ENCODE measurements around the gene NTM. TPM values are rescaled to one million over a fixed set of nuclear protein-coding genes. Genes with fewer than 3 reads are reported as not detected.

Gene NTM
- total and polyA plus RNA-seq, 5 donors: 35.0 to 148 (median 88.2) TPM

DNA sequence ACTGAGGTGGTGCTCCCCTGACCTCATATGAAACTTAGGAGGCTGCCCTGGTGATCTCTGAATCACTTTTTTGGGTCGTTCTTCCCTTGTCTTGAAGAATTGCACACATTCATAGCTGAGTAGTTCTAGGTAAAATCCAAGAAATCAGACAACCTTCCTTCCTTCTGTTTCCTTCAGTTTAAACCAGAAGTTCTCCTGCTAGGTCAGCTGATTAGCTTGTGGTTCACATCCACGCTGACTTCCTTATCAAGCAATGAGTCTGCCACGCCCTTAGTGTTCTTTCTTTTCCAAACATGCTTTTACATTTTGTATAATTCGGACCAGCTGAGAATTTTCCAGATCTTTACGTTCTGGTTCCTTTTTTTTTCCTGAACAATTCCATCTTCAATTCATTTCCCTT is 892.8 kb downstream of the NTM start:
- Histone ChIP-seq H3K27me3 (ENCODE audit: control insufficient read depth, insufficient read depth) (no peaks in the 10 kb centered on the region), H3K4me3 (ENCODE audit: low read length) (no peak overlapping the region), H3K9me3 (ENCODE audit: control insufficient read depth, low read length) (no peaks in the 10 kb centered on the region), H3K4me1 (ENCODE audit: control insufficient read depth, insufficient read depth, low read length) (peaks cover 2% of the 10 kb centered on the region), H3K27ac (ENCODE audit: low read length) (no peak overlapping the region)
- ATAC-seq (no peak), DNase-seq (no peak)
- intact Hi-C loops (cut with DNase I): no loop called here
- WGBS: 46% methylated on average over 5 of the region's 5 CpGs

GRCh38 chr11:132263875-132264274 is 893.5 kb downstream of the NTM start:
- no peaks in the 10 kb centered on the region for H3K9me3 ChIP-seq (ENCODE audit: control insufficient read depth, low read length)
- ATAC-seq: no peak
- WGBS: 86% methylated on average over 4 of the region's 4 CpGs
- H3K27me3 ChIP-seq (ENCODE audit: control insufficient read depth, insufficient read depth): no peaks in the 10 kb centered on the region
- no peak overlapping the region for H3K4me3 ChIP-seq (ENCODE audit: low read length)
- H3K27ac ChIP-seq (ENCODE audit: low read length): no peak overlapping the region
- peaks cover 2% of the 10 kb centered on the region for H3K4me1 ChIP-seq (ENCODE audit: control insufficient read depth, insufficient read depth, low read length)
- no peak for DNase-seq
- intact Hi-C loops (cut with DNase I): no loop called here

DNA sequence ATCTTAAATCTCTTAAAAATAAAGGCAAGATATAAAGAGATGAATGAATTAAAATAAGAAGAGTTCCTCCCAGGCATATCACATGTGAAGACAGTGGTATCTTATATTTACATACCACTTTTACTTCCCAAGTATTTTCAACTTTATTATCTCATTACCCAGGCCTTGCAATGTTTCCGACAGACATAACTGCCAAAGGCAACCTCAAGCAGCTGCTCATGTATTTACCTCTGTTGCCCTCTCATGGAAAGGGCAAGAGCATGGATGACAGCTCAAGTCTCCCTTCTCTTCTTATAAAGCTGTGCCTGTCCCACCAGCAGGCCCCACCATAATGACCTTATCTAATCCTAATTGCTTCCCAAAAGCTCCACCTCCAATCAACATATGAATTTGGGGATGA is 894.2 kb downstream of the NTM start:
- ATAC-seq (no peak), DNase-seq (no peak)
- Histone ChIP-seq H3K4me3 (ENCODE audit: low read length) (no peak overlapping the region), H3K27me3 (ENCODE audit: control insufficient read depth, insufficient read depth) (no peaks in the 10 kb centered on the region), H3K27ac (ENCODE audit: low read length) (no peak overlapping the region), H3K4me1 (ENCODE audit: control insufficient read depth, insufficient read depth, low read length) (peaks cover 2% of the 10 kb centered on the region), H3K9me3 (ENCODE audit: control insufficient read depth, low read length) (no peaks in the 10 kb centered on the region)
- WGBS: 59% methylated on average over 1 of the region's 1 CpG
- intact Hi-C loops (cut with DNase I): no loop called here

DNA sequence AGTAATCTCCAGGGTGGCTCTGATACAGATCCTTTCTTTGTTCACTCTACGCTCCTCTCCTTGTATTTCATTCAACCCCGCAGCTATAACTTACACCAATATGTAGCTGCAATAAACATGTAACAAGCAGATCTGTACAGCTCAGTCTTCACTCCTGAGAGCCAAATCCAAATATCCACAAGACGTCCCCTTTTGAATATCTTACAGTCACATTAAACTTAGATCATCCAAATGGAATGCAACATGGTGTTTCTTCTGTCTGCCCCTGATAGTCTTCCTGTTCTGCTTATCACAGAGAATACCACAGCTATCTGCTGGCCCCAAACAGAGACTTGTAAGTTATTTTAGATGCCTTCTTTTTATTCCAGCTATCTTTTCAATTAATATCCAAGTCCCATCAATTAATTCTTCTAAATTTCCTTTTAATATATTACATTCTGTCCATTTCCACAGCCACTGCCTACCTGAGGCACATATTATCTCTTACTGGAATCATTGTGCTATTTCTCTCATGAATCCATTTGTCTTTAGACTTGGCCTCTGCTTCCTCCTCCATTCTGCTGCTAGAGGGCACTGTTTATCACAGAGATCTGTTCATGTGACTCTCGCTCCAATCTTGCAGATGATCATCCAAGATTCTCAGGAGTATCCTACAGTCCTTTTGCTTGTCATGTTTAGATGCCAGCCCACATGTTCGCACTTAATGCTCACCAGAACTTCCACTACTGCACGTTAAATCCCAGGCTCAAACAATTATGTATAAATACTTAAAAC is 908.6 kb downstream of the NTM start:
- Histone ChIP-seq H3K27me3 (ENCODE audit: control insufficient read depth, insufficient read depth) (no peaks in the 10 kb centered on the region), H3K4me1 (ENCODE audit: control insufficient read depth, insufficient read depth, low read length) (peaks cover 4% of the 10 kb centered on the region), H3K27ac (ENCODE audit: low read length) (no peak overlapping the region), H3K9me3 (ENCODE audit: control insufficient read depth, low read length) (no peaks in the 10 kb centered on the region), H3K4me3 (ENCODE audit: low read length) (no peak overlapping the region)
- peak in 1 of 2 donors; percentile 19 for ATAC-seq
- 54% methylated on average over 6 of the region's 6 CpGs for WGBS
- intact Hi-C loops (cut with DNase I): no loop called here
- DNase-seq: no peak

- H3K4me3 ChIP-seq (ENCODE audit: low read length): no peak overlapping the region
- no peaks in the 10 kb centered on the region for H3K27me3 ChIP-seq (ENCODE audit: control insufficient read depth, insufficient read depth)
- ATAC-seq (no peak), DNase-seq (no peak)
- 90% methylated on average over 4 of the region's 4 CpGs for WGBS
- intact Hi-C loops (cut with DNase I): no loop called here
- peaks cover 4% of the 10 kb centered on the region for H3K4me1 ChIP-seq (ENCODE audit: control insufficient read depth, insufficient read depth, low read length)
- no peak overlapping the region for H3K27ac ChIP-seq (ENCODE audit: low read length)
- H3K9me3 ChIP-seq (ENCODE audit: control insufficient read depth, low read length): no peaks in the 10 kb centered on the region
Observed at GRCh38 chr11:132284048-132284447, 913.6 kb downstream of the NTM start.

GRCh38 chr11:132284611-132285010 is 914.2 kb downstream of the NTM start:
- intact Hi-C loops (cut with DNase I): no loop called here
- no peaks in the 10 kb centered on the region for H3K27me3 ChIP-seq (ENCODE audit: control insufficient read depth, insufficient read depth)
- DNase-seq (peak in 1 of 3 donors; percentile 46), ATAC-seq (no peak)
- H3K9me3 ChIP-seq (ENCODE audit: control insufficient read depth, low read length): no peaks in the 10 kb centered on the region
- 91% methylated on average over 11 of the region's 11 CpGs for WGBS
- H3K27ac ChIP-seq (ENCODE audit: low read length): peak overlapping the region; percentile 25
- H3K4me3 ChIP-seq (ENCODE audit: low read length): no peak overlapping the region
- H3K4me1 ChIP-seq (ENCODE audit: control insufficient read depth, insufficient read depth, low read length): no peaks in the 10 kb centered on the region

- H3K9me3 ChIP-seq (ENCODE audit: control insufficient read depth, low read length): no peaks in the 10 kb centered on the region
- ATAC-seq: no peak
- no peak overlapping the region for H3K4me3 ChIP-seq (ENCODE audit: low read length)
- no peaks in the 10 kb centered on the region for H3K4me1 ChIP-seq (ENCODE audit: control insufficient read depth, insufficient read depth, low read length)
- intact Hi-C loops (cut with DNase I): no loop called here
- H3K27ac ChIP-seq (ENCODE audit: low read length): peak overlapping the region; percentile 96
- DNase-seq: no peak
- WGBS: 82% methylated on average over 4 of the region's 4 CpGs
- no peaks in the 10 kb centered on the region for H3K27me3 ChIP-seq (ENCODE audit: control insufficient read depth, insufficient read depth)
Observed at GRCh38 chr11:132285631-132286030, 915.2 kb downstream of the NTM start.

DNA sequence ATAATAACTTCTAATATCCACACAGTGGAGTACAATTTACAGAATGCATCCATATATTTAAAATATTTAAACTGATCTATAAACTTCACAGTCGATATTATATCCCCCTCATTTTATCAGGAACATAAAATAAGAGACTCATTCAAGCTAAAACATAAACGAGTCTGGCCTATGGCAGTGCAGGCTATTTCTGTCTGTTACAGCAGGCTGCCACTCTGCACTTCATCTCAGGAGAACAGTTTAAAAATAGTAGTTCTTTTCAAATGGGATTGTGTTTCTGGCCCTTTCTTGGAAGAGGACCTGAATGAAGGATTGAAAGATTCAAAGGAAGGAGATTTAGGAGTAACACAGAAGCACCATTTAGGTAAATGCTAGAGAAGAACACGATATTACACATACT is 915.7 kb downstream of the NTM start:
- no peak overlapping the region for H3K4me3 ChIP-seq (ENCODE audit: low read length)
- intact Hi-C loops (cut with DNase I): no loop called here
- WGBS: 67% methylated on average over 3 of the region's 3 CpGs
- H3K27ac ChIP-seq (ENCODE audit: low read length): peak overlapping the region; percentile 96
- H3K9me3 ChIP-seq (ENCODE audit: control insufficient read depth, low read length): no peaks in the 10 kb centered on the region
- H3K4me1 ChIP-seq (ENCODE audit: control insufficient read depth, insufficient read depth, low read length): no peaks in the 10 kb centered on the region
- DNase-seq (no peak), ATAC-seq (peak in 1 of 2 donors; percentile 45)
- H3K27me3 ChIP-seq (ENCODE audit: control insufficient read depth, insufficient read depth): no peaks in the 10 kb centered on the region

DNA sequence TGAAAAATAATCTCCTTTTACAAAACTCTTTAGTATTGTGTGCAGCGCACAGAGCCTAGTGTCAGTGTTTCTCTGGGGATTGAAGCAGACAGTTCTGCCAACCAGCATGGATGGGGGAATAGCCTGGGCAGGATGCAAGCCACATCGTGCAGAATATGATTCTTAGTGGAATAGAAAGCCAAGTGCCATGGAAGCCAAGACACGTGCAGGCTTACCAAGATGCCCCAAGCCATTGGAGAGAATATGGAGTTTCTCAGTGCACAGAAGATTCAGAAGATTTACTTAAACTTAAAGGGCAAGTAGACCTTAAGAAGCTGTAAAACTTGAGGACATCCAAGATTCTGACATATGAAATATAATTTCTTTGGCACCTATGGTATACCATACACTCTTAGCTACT is 917.6 kb downstream of the NTM start:
- H3K27me3 ChIP-seq (ENCODE audit: control insufficient read depth, insufficient read depth): no peaks in the 10 kb centered on the region
- no peaks in the 10 kb centered on the region for H3K9me3 ChIP-seq (ENCODE audit: control insufficient read depth, low read length)
- 70% methylated on average over 3 of the region's 3 CpGs for WGBS
- ATAC-seq: no peak
- no peak overlapping the region for H3K4me3 ChIP-seq (ENCODE audit: low read length)
- no peak overlapping the region for H3K27ac ChIP-seq (ENCODE audit: low read length)
- intact Hi-C loops (cut with DNase I): no loop called here
- H3K4me1 ChIP-seq (ENCODE audit: control insufficient read depth, insufficient read depth, low read length): no peaks in the 10 kb centered on the region
- DNase-seq: no peak

DNA sequence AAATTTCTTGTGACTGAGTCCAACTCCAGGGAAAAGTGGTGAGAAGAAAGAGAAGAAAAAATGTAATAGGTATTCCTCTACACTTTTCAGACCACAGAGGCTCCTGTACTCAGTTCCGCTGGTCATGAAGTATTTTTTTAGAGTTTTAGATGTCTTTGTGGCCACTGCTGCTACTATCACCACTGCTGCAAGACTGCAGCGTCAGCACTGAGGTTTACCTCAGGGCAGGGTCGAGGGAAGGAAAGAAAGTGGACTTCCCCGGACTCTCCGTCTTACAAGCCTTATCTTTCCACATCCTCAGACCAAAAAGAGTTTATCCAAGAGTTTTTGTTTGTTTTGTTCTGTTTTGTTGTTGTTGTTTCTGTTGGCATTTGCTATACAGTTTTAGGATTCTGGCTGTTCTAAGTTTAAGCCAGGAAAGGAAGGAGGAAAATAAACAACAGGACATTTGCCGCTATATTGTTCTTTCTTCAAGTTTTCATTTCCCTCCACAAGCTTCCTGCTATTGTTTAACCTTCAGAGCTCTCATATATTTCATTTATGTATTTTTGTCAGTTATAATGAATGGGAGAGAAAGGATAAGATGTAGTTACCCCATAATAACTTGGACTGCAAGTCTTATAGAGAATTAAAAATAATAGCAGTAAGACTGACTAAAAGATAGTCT is 919.3 kb downstream of the NTM start:
- H3K4me1 ChIP-seq (ENCODE audit: control insufficient read depth, insufficient read depth, low read length): no peaks in the 10 kb centered on the region
- H3K27ac ChIP-seq (ENCODE audit: low read length): no peak overlapping the region
- H3K9me3 ChIP-seq (ENCODE audit: control insufficient read depth, low read length): no peaks in the 10 kb centered on the region
- WGBS: 43% methylated on average over 6 of the region's 6 CpGs
- no peak for ATAC-seq
- intact Hi-C loops (cut with DNase I): no loop called here
- no peak for DNase-seq
- no peak overlapping the region for H3K4me3 ChIP-seq (ENCODE audit: low read length)
- no peaks in the 10 kb centered on the region for H3K27me3 ChIP-seq (ENCODE audit: control insufficient read depth, insufficient read depth)

DNA sequence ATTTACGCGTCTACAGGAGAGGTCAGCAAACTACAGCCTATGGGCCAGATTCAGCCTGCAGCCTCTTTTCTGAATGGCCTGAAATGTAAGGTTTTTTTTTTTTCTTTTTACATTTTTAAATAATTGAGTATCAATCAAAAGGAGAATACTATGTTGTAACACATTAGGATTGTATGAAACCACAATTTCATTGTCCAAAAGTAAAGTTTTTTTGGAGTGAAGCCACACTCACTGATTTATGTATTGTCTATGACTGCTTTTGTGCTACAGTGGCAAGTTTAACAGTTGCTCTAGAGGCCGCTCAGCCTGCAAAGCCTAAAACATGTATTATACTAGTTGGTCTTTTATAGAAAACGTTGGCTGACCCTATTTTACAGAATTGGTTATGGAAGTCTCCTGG is 923.2 kb downstream of the NTM start:
- no peak overlapping the region for H3K4me3 ChIP-seq (ENCODE audit: low read length)
- H3K27ac ChIP-seq (ENCODE audit: low read length): no peak overlapping the region
- no peaks in the 10 kb centered on the region for H3K9me3 ChIP-seq (ENCODE audit: control insufficient read depth, low read length)
- intact Hi-C loops (cut with DNase I): no loop called here
- ATAC-seq (no peak), DNase-seq (no peak)
- no peaks in the 10 kb centered on the region for H3K4me1 ChIP-seq (ENCODE audit: control insufficient read depth, insufficient read depth, low read length)
- no peaks in the 10 kb centered on the region for H3K27me3 ChIP-seq (ENCODE audit: control insufficient read depth, insufficient read depth)
- WGBS: 78% methylated on average over 4 of the region's 4 CpGs
